CD4-positive, alpha-beta T cell (primary cell): ENCODE results near the gene SCN1A. TPM values are rescaled to one million over a fixed set of nuclear protein-coding genes. Genes with fewer than 3 reads are reported as not detected.

Source experiments
- ATAC-seq: fragments of 200-7000 bp; cut with Tn5 transposase; one replicate; pipeline ENCODE4 v1.10.0; 2022; ENCODE audit warnings: mild to moderate bottlenecking; ENCODE audit not compliant: poor library complexity
- CTCF ChIA-PET: fragments of 350-600 bp; sonication (Branson Sonifier 250); formaldehyde crosslinking; loops from one replicate; lab custom pipeline; 2021; ENCODE audit warnings: antibody characterized with exemption, inconsistent platforms; lab: Charles Lee
- POLR2A ChIA-PET: fragments of 350-600 bp; sonication (Branson Sonifier 250); formaldehyde crosslinking; loops from one replicate; lab custom pipeline; 2021; ENCODE audit warnings: antibody characterized with exemption, inconsistent platforms; lab: Charles Lee
- DNase-seq, 14 experiments: peaks; one replicate each; pipeline ENCODE4 v3.0.0-alpha.2; 2013 to 2020; ENCODE audit warnings: mixed read lengths in 2 of 14
- H3K27ac ChIP-seq, 2 donors: one replicate each; pipeline versions ENCODE4 v1.5.1 to v1.7.0; 2013; ENCODE audit warnings: low read length in 2 of 2, low read depth in 1 of 2, mild to moderate bottlenecking in 1 of 2
- H3K27me3 ChIP-seq, 2 experiments: 1 replicate in 1 of 2; 2 replicates in 1 of 2; pipeline versions ENCODE4 v1.6.1 to v1.7.0; 2013; ENCODE audit warnings: low read length in 2 of 2, control low read depth in 1 of 2, mild to moderate bottlenecking in 1 of 2, moderate library complexity in 1 of 2; ENCODE audit not compliant: insufficient read depth in 2 of 2, control insufficient read depth in 1 of 2
- H3K36me3 ChIP-seq: one replicate; pipeline ENCODE4 v1.6.1; 2013; ENCODE audit warnings: low read length, control low read depth; ENCODE audit not compliant: insufficient read depth
- H3K4me1 ChIP-seq: one replicate; pipeline ENCODE4 v1.6.1; 2013; ENCODE audit warnings: low read length, control low read depth; ENCODE audit not compliant: insufficient read depth
- H3K4me3 ChIP-seq: one replicate; pipeline ENCODE4 v1.5.1; 2013; ENCODE audit warnings: mild to moderate bottlenecking, low read length, moderate library complexity
- H3K9me3 ChIP-seq, 2 experiments: 1 replicate in 1 of 2; 2 replicates in 1 of 2; pipeline versions ENCODE4 v1.6.1 to v1.7.0; 2013; ENCODE audit warnings: low read length in 2 of 2, mild to moderate bottlenecking in 2 of 2, control low read depth in 1 of 2, moderate library complexity in 1 of 2; ENCODE audit not compliant: control insufficient read depth in 1 of 2, insufficient read depth in 1 of 2
- H3K27ac Mint-ChIP-seq: one replicate; pipeline ENCODE4 v1.8.0; 2020; ENCODE audit warnings: mixed read lengths
- H3K27me3 Mint-ChIP-seq: one replicate; pipeline ENCODE4 v1.8.0; 2021; ENCODE audit warnings: mixed read lengths
- H3K36me3 Mint-ChIP-seq: one replicate; pipeline ENCODE4 v1.8.0; 2021; ENCODE audit warnings: low read depth, mixed read lengths
- H3K4me1 Mint-ChIP-seq: one replicate; pipeline ENCODE4 v1.8.0; 2021; ENCODE audit warnings: low read depth, mixed read lengths
- H3K4me3 Mint-ChIP-seq: one replicate; pipeline ENCODE4 v1.8.0; 2020; ENCODE audit warnings: mild to moderate bottlenecking, mixed read lengths
- H3K9me3 Mint-ChIP-seq: one replicate; pipeline ENCODE4 v1.8.0; 2020; ENCODE audit warnings: mixed read lengths
- CTCF ChIP-seq: fragments of 200-600 bp; IDR thresholded peaks from one replicate; pipeline ENCODE4 v1.8.0; 2022; ENCODE audit warnings: antibody characterized with exemption, mild to moderate bottlenecking
- intact Hi-C, 2 experiments: fragments of 100-400 bp; cut with DNase I in 1 of 2; cut with micrococcal nuclease in 1 of 2; formaldehyde crosslinking; loops; one replicate each; pipeline versions ENCODE4 v1.15.1 to v1.9.0; 2023 to 2025; cut with DNase I, micrococcal nuclease
- total RNA-seq, 174 experiments: library from RNA in 2 of 174; stranded (reverse) in 2 of 174; gene quantifications; one replicate each; pipeline ENCODE4 v1.2.3 and lab custom pipeline; 2021 to 2026

SCN1A gene
- total RNA-seq, 2 experiments from 2014 or later = not detected

GRCh38 chr2:166044853-166045483 is 82.9 kb downstream of the SCN1A start:
- peaks cover 13% of the 10 kb centered on the region for H3K27me3 Mint-ChIP-seq
- ChIA-PET CTCF (no interaction called here), POLR2A (no interaction called here)
- intact Hi-C loops = no loop called here
- H3K4me3 Mint-ChIP-seq = no peak overlapping the region
- no peak for TF ChIP-seq CTCF
- H3K27ac Mint-ChIP-seq = no peak overlapping the region
- Histone ChIP-seq H3K9me3 (no peaks in the 10 kb centered on the region), H3K4me3 (no peak overlapping the region), H3K4me1 (no peaks in the 10 kb centered on the region), H3K36me3 (no peaks in the 10 kb centered on the region), H3K27ac (no peak overlapping the region), H3K27me3 (no peaks in the 10 kb centered on the region)
- no peaks in the 10 kb centered on the region for H3K36me3 Mint-ChIP-seq
- no peaks in the 10 kb centered on the region for H3K4me1 Mint-ChIP-seq
- no peaks in the 10 kb centered on the region for H3K9me3 Mint-ChIP-seq
- ATAC-seq = no peak
- no peak for DNase-seq

GRCh38 chr2:166042768-166043390 is 84.9 kb downstream of the SCN1A start:
- Mint-ChIP-seq H3K9me3 (no peaks in the 10 kb centered on the region), H3K4me3 (no peak overlapping the region), H3K27me3 (peaks cover 13% of the 10 kb centered on the region), H3K4me1 (no peaks in the 10 kb centered on the region), H3K27ac (no peak overlapping the region), H3K36me3 (no peaks in the 10 kb centered on the region)
- Histone ChIP-seq H3K36me3 (no peaks in the 10 kb centered on the region), H3K4me3 (no peak overlapping the region), H3K9me3 (no peaks in the 10 kb centered on the region), H3K27me3 (no peaks in the 10 kb centered on the region), H3K27ac (no peak overlapping the region), H3K4me1 (no peaks in the 10 kb centered on the region)
- TF ChIP-seq CTCF = no peak
- intact Hi-C loops = no loop called here
- DNase-seq (no peak), ATAC-seq (no peak)
- ChIA-PET CTCF (no interaction called here), POLR2A (no interaction called here)

DNA sequence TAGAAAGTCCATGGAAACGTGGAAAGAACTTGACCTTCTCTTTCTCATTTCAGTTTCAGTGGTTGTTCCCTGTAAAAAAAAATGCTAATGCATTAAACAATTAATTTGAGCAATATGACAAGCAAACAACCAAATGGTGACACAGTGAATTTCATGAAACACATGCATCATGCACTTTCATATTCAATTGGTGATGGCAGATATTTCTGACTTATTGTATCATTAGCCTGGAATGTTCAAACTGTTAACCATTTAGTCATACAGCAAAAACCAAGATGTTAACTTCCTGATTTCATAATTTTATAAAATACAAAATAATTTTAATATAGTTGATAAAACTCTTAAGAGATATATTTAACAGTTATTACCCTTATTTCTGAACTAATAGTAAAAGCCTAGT is 85.5 kb downstream of the SCN1A start:
- CTCF ChIA-PET = no interaction called here
- no peak overlapping the region for H3K4me3 Mint-ChIP-seq
- intact Hi-C loops = no loop called here
- H3K27me3 Mint-ChIP-seq = peaks cover 13% of the 10 kb centered on the region
- no peaks in the 10 kb centered on the region for H3K4me1 Mint-ChIP-seq
- Histone ChIP-seq H3K36me3 (no peaks in the 10 kb centered on the region), H3K9me3 (no peaks in the 10 kb centered on the region), H3K27ac (no peak overlapping the region), H3K4me1 (no peaks in the 10 kb centered on the region), H3K4me3 (no peak overlapping the region), H3K27me3 (no peaks in the 10 kb centered on the region)
- H3K9me3 Mint-ChIP-seq = no peaks in the 10 kb centered on the region
- no peak for TF ChIP-seq CTCF
- ATAC-seq (no peak), DNase-seq (no peak)
- no peak overlapping the region for H3K27ac Mint-ChIP-seq
- POLR2A ChIA-PET = no interaction called here
- H3K36me3 Mint-ChIP-seq = no peaks in the 10 kb centered on the region
